GM12801 (cell line): Measurements from ENCODE around the gene SCLT1.

Experiments used
- TF ChIP-seq, protein P1 (sequence below): IDR thresholded peaks from one replicate; pipeline ENCODE4 v1.5.1; 2011; ENCODE audit warnings: control low read depth; ENCODE audit not compliant: insufficient read length; ENCODE audit errors: extremely low read depth

The SCLT1 gene

DNA sequence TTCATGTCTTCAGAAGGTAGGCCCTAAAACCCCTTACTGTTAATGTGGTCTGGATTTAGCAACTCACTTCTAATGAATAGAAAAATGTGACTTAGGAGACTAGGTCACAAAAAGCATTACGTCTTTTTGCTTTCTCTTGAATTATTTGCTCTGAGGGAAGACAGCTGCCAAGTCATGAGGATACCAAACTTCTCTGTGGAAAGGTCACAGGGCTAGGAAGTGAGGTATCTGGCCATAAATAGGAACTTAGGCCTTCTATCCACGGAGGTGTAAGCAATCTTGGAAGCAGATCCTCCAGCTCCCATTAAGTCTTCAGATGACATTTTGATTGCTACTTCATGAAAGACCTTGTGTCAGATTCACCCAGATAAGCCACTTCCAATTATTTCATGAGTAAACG lies 163.3 kb downstream of the SCLT1 start:
- TF ChIP-seq, protein P1, sequence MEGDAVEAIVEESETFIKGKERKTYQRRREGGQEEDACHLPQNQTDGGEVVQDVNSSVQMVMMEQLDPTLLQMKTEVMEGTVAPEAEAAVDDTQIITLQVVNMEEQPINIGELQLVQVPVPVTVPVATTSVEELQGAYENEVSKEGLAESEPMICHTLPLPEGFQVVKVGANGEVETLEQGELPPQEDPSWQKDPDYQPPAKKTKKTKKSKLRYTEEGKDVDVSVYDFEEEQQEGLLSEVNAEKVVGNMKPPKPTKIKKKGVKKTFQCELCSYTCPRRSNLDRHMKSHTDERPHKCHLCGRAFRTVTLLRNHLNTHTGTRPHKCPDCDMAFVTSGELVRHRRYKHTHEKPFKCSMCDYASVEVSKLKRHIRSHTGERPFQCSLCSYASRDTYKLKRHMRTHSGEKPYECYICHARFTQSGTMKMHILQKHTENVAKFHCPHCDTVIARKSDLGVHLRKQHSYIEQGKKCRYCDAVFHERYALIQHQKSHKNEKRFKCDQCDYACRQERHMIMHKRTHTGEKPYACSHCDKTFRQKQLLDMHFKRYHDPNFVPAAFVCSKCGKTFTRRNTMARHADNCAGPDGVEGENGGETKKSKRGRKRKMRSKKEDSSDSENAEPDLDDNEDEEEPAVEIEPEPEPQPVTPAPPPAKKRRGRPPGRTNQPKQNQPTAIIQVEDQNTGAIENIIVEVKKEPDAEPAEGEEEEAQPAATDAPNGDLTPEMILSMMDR, result no peak

DNA sequence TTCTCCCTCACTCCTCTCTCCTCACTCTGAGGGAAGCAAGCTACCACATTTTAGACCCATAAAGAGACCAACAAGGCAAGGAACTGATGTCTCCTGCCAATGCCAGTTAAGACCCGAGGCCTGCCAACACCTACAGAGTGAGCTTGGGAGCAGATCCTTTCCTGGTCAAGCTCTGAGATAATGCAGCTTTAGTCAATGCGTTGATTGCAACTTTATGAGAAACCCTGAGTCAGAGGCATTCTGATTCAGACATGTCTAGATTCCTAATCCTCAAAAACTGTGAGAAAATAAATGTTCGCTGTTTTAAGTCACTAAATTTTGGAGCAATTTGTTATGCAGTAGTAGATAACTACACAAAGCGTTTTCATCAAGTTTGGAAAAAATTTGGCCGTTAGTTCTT lies 168.4 kb downstream of the SCLT1 start:
- TF ChIP-seq, protein P1, result no peak

DNA sequence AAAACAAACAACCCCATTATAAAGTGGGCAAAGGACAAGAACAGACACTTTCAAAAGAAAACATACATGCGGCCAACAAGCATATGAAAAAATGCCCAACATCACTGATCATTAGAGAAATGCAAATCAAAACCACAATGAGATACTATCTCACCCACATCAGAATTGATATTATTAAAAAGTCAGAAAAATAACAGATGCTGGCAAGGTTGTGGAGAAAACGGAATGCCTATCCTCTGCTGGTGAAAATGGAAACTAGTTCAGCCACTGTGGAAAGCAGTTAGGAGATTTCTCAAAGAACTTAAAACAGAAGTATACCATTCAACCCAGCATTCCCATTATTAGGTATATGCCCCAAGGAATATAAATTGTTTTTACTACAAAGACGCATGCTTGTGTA lies 171.4 kb downstream of the SCLT1 start:
- TF ChIP-seq, protein P1, result no peak

DNA sequence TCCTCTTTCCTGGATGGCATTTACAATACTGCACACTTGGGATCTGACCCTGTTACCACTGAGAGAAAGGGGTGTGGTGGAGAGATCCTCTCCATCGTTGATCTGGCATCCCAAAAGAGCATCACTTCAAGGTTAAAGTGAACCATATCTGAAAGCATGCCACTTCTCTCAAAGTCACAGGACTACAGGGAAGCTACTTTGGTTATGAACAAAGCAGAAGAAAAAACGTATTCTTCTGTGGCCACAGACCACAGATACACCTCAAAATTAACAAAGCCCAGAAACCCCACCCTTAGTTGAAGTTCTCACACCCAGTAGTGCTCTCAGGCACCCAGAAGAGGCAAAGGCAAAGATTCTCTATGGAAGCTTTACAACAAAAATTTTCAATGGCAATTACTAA lies 175.6 kb downstream of the SCLT1 start:
- TF ChIP-seq, protein P1, result no peak

DNA sequence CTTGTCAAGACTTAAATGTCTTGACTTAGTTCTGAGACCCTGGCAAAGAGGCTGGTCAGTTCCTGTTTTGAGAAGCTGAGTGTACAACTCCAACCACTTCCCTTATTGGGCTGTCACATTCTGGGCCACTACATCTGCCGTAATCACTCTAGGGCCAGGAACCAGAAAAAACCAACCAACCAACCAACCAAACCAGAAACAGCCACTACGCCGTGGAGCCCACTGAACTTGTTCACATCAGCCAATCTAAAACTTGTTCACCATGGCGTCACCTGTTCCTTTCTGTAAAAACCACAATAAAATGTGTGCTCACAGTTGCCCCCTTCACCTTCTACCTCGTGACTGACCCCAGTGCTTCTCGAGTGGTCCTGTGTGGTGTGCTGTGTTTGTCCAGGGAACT lies 176.5 kb downstream of the SCLT1 start:
- TF ChIP-seq, protein P1, result no peak

DNA sequence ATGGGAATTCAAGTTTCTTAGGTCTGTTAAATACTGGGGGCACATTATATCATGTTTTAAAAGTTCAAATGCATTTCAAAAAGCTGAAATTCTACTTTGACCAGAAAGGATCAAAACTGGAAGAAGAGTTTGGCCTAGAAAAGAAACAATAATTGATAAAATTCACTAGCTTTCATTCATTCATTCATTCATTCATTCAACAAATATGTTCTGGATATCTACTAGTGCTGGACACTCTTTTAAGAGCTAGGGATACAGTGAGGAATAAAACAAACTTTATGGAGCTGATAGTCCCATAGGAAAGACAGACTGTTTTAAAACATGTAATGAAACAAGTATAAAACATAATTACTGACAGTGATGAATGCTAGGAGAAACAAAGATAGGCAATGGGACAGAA lies 177.8 kb downstream of the SCLT1 start:
- TF ChIP-seq, protein P1, result no peak

DNA sequence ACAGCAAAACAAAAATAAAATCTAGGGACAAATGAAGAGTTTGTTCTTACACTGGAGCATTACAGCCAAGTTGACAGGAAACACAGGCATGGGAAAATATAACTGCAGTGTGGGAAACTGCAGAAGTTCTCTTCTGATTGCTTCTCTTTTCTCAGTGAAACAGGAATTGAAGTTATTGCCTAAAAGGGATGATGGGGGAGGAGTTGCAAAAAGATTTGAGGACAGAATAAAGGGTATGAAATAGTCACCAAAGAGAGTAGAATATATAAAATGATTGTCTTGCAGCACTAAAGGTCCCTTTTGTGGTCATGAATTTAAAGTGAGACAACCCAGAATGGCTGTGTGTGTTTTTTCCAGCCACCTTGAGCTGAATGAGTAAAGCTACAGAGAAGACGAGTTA lies 180.1 kb downstream of the SCLT1 start:
- TF ChIP-seq, protein P1, result no peak

DNA sequence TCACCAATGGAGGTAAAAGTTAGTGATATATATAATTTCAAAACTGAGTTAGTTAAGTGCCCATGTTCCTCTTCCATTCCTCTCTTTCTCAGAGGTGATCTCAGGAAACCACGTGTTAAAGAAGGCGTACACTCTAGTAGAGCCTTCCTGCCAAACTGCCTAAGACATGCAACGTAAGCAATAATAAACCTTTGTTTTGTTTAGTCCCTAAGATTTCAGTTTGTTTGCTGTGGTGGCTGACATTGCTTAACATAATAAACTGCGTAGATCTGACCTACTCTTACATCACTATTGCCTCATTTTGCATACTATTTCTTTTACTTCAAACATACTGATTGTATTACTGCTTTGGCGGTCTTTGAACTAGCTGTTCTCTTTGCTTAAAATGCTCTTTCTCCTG lies 184.6 kb downstream of the SCLT1 start:
- TF ChIP-seq, protein P1, result no peak
